ENCODE results near the gene CD58.

Gene CD58

DNA sequence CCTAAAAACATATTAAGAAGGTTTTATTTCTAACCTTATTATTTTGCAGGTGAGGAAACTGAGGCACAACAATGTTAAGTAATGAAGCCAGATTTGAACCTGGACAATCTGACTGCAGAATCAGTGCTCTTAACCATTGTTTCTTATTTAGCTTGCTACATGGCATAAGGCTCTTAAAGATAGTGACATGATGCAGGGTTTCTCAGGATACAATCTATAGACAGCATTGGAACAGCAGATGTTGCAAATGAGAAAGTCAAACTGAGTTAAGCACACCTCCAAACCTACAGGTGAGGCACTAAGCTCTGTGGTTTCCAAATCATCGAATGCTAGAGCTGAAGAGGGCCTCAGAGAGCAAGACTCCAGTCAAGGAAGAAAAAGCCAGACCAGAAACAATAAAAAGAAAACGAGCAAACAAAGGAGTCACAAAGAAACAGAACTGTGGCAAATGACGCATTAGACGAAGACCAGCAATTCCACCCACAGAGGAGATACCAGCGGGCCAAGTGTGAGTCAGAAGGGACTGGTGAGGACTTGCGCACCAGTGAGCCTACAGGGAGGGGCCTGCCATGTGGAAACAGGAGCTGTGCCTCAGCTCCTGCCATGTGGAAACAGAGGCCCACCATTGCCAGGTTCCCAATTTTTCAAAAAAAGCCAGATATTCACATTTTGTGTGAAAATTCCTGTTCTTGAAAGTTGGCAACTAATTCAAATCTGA lies 14.4 kb downstream of the CD58 start:
- in situ Hi-C loops (cut with MboI; ENCODE audit: low pct_unique_long_range_greater_than_20kb, low sequenced_read_pairs): no loop called here
- peak; percentile 32 for DNase-seq

DNA sequence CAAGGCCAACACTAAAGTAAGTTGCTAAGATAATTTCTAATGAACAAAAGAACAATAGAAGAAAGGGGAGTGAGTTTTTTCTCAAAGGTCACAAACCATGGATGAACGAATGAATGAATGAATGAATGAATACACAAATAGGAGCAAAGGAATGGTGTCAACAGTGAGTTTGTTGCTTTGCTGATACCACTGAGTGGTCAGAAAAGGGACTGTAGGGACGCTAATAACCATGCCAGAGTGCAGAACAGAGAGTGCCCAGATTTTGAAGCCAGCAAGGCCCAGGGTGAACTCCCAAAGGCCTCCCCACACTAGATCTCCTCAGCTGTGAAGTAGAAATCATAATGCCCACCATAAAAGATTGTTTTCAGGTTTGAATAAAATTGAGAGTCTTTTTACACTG lies 15.9 kb downstream of the CD58 start:
- no peak for DNase-seq
- in situ Hi-C loops (cut with MboI; ENCODE audit: low pct_unique_long_range_greater_than_20kb, low sequenced_read_pairs): no loop called here

- no peak for DNase-seq
- in situ Hi-C loops (cut with MboI; ENCODE audit: low pct_unique_long_range_greater_than_20kb, low sequenced_read_pairs): no loop called here
Measured at GRCh38 chr1:116553386-116554115, 17.3 kb downstream of the CD58 start.

DNA sequence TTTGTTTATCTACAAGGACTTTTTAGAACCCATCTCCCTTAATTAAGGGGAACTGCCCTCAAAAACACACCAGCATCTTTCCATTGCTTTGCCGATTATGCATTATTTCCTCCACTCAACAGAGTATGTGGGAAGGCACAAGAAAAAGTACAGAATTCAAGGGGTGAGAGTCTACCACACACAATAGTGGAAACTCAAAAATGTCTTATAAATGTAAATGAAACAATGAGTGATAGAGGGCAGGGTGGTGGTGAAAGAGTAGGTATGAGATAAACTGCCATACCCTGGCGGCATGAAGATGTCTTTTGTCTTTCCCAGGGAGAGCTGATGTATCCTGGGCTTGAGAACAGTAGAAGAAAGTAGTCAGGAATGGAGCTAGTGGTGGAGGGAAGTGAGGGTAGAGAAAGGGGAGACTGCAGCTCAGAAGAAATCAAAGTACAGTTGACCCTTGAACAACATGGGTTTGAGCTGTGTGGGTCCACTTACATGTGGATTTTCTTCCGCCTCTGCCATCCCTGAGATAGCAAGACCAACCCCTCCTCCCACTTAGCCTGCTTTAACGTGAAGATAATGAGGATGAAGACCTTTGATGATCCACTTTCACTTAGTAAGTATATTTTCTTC lies 24.4 kb downstream of the CD58 start:
- DNase-seq: no peak
- in situ Hi-C loops (cut with MboI; ENCODE audit: low pct_unique_long_range_greater_than_20kb, low sequenced_read_pairs): no loop called here

GRCh38 chr1:116545359-116545705 lies 25.5 kb downstream of the CD58 start:
- in situ Hi-C loops (cut with MboI; ENCODE audit: low pct_unique_long_range_greater_than_20kb, low sequenced_read_pairs): no loop called here

DNA sequence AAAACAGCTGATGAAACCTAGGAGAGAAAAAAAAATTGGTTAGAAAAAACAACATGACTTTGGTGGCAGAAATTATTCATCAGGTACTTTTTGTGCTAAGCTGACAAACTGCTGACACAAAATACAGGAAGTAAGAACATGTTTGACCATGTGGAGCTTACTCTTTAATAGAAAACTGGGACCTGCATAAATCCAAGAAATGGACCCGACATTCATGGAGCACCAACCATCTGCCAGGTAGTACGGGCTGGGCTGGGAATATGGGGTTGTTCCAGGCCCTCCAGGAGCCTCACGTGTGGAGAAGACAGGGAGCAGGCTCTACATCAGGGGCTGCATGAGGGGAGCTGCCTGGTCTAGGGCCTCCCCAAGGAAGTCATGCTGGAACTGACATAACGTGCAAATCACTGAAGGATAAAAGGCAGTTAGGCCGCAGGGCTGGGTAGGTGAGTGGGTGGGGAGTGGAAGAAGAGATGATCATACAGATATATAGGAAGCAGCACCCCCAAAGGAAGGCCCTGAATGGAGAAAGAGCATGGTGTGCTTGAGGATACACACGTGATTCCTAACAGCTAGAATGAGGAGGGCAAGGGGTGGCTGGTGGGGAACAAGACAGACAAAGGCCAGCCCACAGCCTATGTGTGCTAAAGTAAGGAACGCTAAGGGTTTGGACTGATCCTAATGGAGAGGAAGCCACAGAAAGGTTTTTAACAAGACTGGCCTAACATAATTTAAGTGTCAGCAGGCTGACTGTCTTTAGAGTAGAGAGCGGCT lies 26.1 kb downstream of the CD58 start:
- peak; percentile 89 for DNase-seq
- in situ Hi-C loops (cut with MboI; ENCODE audit: low pct_unique_long_range_greater_than_20kb, low sequenced_read_pairs): no loop called here

More at GRCh38 chr1:116545359-116545705, 25.5 kb downstream of the CD58 start:
- no peak for DNase-seq

DNA sequence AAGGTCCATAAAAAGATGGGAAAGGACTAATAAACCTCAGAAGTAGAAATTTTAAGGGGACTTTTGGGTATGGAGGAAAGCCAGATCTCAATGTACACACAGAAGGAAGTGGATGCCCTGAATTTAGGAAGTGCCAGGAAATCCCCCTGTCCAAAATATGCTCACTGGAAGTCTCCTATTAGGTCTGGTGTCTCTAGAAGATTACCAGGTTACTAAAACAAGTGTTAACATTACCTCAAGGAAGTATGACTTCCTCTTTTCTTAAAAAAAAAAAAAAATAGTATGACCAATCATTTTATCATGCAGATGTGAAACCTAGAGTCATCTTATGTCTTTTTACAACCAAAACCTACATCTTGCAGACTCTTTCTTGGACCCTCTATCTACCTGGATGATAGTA lies 30.7 kb downstream of the CD58 start:
- in situ Hi-C loops (cut with MboI; ENCODE audit: low pct_unique_long_range_greater_than_20kb, low sequenced_read_pairs): no loop called here
- DNase-seq: peak; percentile 55

DNA sequence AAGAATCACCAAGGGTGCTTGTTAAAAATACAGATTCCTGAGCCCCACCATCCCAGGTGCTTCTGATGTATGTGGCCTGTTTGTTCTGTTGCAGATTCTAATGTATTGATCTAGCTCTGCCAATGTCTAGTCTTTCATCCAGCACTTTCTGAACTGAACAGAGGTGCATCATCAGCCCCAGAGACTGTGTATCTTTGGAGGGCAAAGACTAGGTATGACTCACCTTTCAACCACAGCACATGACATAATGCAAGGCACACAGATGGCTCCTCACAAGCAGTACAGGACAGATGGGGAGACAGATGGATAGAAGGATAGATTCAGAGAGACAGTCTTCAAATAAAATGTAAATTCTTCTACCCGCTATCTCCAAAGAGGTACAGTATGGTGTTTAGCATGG lies 32.3 kb downstream of the CD58 start:
- no peak for DNase-seq
- in situ Hi-C loops (cut with MboI; ENCODE audit: low pct_unique_long_range_greater_than_20kb, low sequenced_read_pairs): no loop called here

- in situ Hi-C loops (cut with MboI; ENCODE audit: low pct_unique_long_range_greater_than_20kb, low sequenced_read_pairs): no loop called here
- DNase-seq: no peak
Measured at GRCh38 chr1:116537898-116538297, 32.9 kb downstream of the CD58 start.

GRCh38 chr1:116537040-116537831 lies 33.6 kb downstream of the CD58 start:
- no peak for DNase-seq
- in situ Hi-C loops (cut with MboI; ENCODE audit: low pct_unique_long_range_greater_than_20kb, low sequenced_read_pairs): no loop called here

DNA sequence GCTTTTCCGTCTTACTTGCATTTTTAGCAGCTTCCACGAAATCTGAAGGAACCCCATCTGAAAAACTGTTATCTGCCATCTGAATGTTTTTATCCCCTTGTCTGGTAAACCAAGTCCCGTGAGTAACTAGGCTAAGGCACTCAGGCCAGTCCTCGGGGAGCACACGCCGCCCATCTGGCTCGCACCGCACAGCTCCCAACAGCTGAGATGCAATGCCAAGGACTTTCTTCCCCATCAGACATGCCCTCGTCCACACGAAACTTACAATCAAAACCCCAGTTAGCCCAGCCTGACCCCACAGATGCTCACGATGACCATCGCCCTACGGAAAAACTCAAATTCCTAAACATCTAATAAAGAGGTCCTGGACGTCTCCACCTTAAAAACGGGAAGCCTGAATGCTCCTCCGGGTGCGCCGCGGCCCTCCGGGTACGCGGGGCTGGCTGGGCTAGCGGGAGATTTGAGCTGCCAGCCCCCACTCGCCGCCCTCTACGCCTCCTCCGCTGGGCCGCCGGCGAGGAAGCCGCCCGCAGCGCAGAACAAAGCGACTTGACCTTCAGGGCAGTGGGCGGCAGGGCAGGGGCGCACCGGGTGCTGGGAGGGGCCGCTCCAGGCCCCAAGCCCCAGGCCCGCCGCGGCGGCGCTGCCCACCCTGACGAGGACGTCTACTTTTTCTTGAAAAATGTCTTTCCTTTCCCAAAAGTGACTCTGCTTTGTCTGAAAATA lies 36.6 kb downstream of the CD58 start:
- no peak for DNase-seq
- in situ Hi-C loops (cut with MboI; ENCODE audit: low pct_unique_long_range_greater_than_20kb, low sequenced_read_pairs): no loop called here

- no peak for DNase-seq
- in situ Hi-C loops (cut with MboI; ENCODE audit: low pct_unique_long_range_greater_than_20kb, low sequenced_read_pairs): no loop called here
Measured at GRCh38 chr1:116533429-116533820, 37.4 kb downstream of the CD58 start.

DNA sequence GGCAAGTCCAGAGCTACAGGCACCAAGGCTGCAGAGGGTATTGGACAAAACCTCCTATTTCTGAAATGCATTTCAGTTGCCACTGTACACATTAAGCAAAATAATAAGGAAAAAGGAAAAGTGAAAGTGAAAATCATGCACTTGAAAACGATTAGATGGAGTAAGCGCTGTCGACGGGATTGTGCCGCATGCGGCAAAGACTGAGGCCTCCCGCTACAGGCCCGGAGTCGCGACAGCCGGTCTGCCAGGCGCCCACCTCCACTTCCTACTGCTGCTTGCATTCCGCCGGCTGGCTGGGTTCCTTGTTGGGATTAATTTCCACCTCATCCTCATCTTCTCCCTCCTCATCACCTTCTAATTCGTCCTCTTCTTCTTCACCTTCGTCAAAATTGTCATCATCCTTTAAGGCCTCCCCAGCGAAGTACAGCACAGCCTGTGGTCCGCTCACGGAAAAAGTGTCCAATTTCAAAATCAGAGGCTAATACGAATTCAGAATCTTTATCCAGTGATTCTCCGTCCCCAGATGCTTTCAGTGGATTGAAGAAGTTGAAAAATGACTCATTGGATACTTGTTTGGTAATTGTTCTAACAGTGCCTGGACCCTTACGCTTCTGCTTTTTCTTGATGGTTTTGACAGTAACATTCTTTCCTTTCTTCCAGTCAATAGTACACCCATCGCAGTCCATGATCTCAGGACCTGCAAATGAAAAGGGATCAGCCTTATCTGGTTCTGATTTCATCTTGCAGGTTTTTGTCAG lies 38.0 kb downstream of the CD58 start:
- no peak for DNase-seq
- in situ Hi-C loops (cut with MboI; ENCODE audit: low pct_unique_long_range_greater_than_20kb, low sequenced_read_pairs): no loop called here

DNA sequence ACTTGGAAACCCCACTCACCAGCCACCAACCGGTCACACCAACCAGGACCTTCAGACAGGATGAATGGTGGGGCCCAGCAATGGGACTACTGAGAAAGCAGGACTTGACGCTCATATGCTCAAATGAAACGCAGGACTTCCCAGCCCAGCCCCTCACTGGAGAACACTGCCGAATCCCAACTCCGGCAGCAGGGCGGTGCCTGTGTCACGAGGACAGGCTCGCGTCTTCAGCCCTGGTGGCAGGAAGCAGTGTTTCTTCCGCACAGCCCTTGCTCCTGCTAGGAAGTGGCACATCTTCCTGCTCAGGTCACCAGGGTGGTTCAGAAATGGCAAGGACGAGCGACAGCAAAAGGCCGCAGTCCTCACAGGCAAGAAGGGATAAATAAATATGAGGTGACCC lies 38.9 kb downstream of the CD58 start:
- in situ Hi-C loops (cut with MboI; ENCODE audit: low pct_unique_long_range_greater_than_20kb, low sequenced_read_pairs): no loop called here
- DNase-seq: no peak

GRCh38 chr1:116529681-116530080 lies 41.1 kb downstream of the CD58 start:
- DNase-seq: no peak
- in situ Hi-C loops (cut with MboI; ENCODE audit: low pct_unique_long_range_greater_than_20kb, low sequenced_read_pairs): no loop called here

DNA sequence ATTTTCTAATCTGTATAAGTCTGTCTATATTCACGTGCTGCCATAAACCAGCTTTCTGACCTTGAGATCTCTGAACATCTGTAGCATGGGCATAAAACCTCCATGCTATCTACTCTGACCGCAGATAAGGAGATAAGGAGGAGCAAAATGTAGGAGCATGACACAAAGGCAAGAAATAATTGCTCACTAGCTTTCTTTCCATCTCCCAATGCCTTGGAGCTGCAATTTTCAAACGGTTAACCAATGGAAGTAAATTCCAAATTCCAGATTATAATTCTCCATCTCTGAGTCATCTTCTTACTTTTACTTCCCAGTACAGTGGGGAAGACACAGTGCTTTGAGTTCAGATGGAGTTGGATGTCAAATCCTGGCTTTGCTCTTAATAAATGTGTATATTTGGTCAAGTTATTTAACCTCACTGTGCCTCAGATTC lies 41.6 kb downstream of the CD58 start:
- no peak for DNase-seq
- in situ Hi-C loops (cut with MboI; ENCODE audit: low pct_unique_long_range_greater_than_20kb, low sequenced_read_pairs): no loop called here

DNA sequence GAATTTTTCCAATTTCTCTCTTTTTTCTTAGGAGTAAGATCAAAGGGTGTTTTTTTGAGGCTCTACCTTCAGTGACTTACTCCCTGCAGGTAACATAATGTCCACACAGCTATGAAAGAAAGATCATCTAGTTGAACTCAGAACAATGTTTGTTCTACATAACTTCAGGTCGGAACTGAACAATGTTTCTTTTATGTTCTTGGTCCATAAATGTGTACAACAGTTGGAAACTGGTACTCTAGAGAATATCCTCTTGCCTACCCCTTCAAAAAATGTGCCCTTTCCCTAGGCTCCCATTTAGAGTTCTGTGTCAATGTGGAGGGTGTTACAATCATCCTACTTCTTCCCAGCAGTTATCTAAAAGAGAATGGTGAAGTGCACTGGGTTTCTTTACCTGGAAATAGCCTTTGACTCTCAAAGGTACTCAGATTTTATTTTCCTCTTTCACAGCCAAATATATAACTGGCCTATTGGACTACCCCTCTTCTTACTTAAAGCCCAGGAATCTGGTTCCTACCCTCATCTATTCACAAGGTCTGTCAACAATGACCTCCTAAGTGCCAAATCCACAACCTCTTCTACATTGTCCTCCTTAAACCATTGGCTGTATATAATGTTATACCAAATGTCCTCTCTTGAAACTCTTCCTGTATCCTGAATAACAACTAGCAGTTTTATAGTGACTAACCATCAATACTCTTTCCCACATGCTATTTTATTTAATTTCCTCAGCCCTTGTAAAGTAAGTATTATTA lies 42.3 kb downstream of the CD58 start:
- no peak for DNase-seq
- in situ Hi-C loops (cut with MboI; ENCODE audit: low pct_unique_long_range_greater_than_20kb, low sequenced_read_pairs): no loop called here

All from KBM-7 (cell line).